AG09319 (cell line): ENCODE data around the gene VAMP8.
"Not testable (repeated sequence)": the region's sequence is repeated elsewhere in the genome, so short reads cannot be mapped to it uniquely, and the experiment has no call there.

Experiments
- DNase-seq: peaks from one replicate; pipeline ENCODE4 v3.0.0-alpha.2; 2010; ENCODE audit warnings: low read depth; ENCODE audit errors: extremely low read depth
- CTCF ChIP-seq: IDR thresholded peaks from 2 replicates; pipeline ENCODE4 v1.5.1; 2011; ENCODE audit warnings: low read depth, mild to moderate bottlenecking, inconsistent platforms, low read length, moderate library complexity

VAMP8 gene

GRCh38 chr2:85602476-85603234, 25.3 kb downstream of the VAMP8 start, which contains the start of gene TMEM150A:
Gene TMEM150A (minus strand): TSS chr2:85602698. CDS start chr2:85601948, 750 bp downstream.
- DNase-seq: peak; percentile 60
- no peak; the same call in none of the 2 replicates for TF ChIP-seq CTCF

- DNase-seq: not testable (repeated sequence)
These were observed 26.7 kb downstream of the VAMP8 start for GRCh38 chr2:85604133-85604444.

- no peak for TF ChIP-seq CTCF
- no peak for DNase-seq
These were observed 27.4 kb downstream of the VAMP8 start for GRCh38 chr2:85604568-85605339.

GRCh38 chr2:85605406-85606115, 28.2 kb downstream of the VAMP8 start:
- no peak for TF ChIP-seq CTCF

GRCh38 chr2:85606116-85606455, 28.7 kb downstream of the VAMP8 start:
- no peak for DNase-seq
- TF ChIP-seq CTCF: no peak

More at GRCh38 chr2:85605406-85606115, 28.2 kb downstream of the VAMP8 start:
- DNase-seq: no peak

- no peak for TF ChIP-seq CTCF
- no peak for DNase-seq
These were observed 30.2 kb downstream of the VAMP8 start for GRCh38 chr2:85607268-85608215.

GRCh38 chr2:85611217-85611704, 33.9 kb downstream of the VAMP8 start:
- DNase-seq: no peak
- TF ChIP-seq CTCF: no peak
